HG02852 (cell line): ENCODE results near the gene MYO18B.
"Not testable (repeated sequence)": the region's sequence is repeated elsewhere in the genome, so short reads cannot be mapped to it uniquely, and the experiment has no call there.

Source experiments
- ATAC-seq: cut with Tn5 transposase; IDR thresholded peaks from one replicate; pipeline ENCODE4 v1.9.1; 2021; ENCODE audit warnings: mild to moderate bottlenecking, moderate library complexity; ENCODE audit not compliant: unreplicated experiment

MYO18B gene

GRCh38 chr22:25970999-25971811 lies 229.2 kb downstream of the MYO18B start:
- ATAC-seq, result no peak

GRCh38 chr22:25972397-25972796 lies 230.4 kb downstream of the MYO18B start:
- ATAC-seq, result no peak

GRCh38 chr22:25976356-25976755 lies 234.4 kb downstream of the MYO18B start:
- no peak for ATAC-seq

GRCh38 chr22:25979968-25980367 lies 238.0 kb downstream of the MYO18B start:
- ATAC-seq, result no peak

GRCh38 chr22:25984911-25985310 lies 242.9 kb downstream of the MYO18B start:
- not testable (repeated sequence) for ATAC-seq

GRCh38 chr22:25987948-25988347 lies 246.0 kb downstream of the MYO18B start:
- ATAC-seq, result no peak

GRCh38 chr22:25990940-25991339 lies 249.0 kb downstream of the MYO18B start:
- no peak for ATAC-seq

- ATAC-seq, result no peak
Measured at GRCh38 chr22:25992331-25992730, 250.3 kb downstream of the MYO18B start.

GRCh38 chr22:25996669-25997068 lies 254.7 kb downstream of the MYO18B start:
- no peak for ATAC-seq

GRCh38 chr22:25997886-25998775 lies 256.1 kb downstream of the MYO18B start:
- no peak for ATAC-seq

GRCh38 chr22:26002456-26002855 lies 260.5 kb downstream of the MYO18B start:
- ATAC-seq, result no peak

- no peak for ATAC-seq
Measured at GRCh38 chr22:26004477-26004876, 262.5 kb downstream of the MYO18B start.

- ATAC-seq, result no peak
Measured at GRCh38 chr22:26008587-26008986, 266.6 kb downstream of the MYO18B start.

- ATAC-seq, result no peak
Measured at GRCh38 chr22:26016916-26017315, 274.9 kb downstream of the MYO18B start.

GRCh38 chr22:26017932-26018331 lies 275.9 kb downstream of the MYO18B start:
- no peak for ATAC-seq

GRCh38 chr22:26019596-26019995 lies 277.6 kb downstream of the MYO18B start:
- no peak for ATAC-seq

GRCh38 chr22:26021516-26021915 lies 279.5 kb downstream of the MYO18B start:
- ATAC-seq, result no peak

- ATAC-seq, result no peak
Measured at GRCh38 chr22:26023104-26023775, 281.3 kb downstream of the MYO18B start.

- no peak for ATAC-seq
Measured at GRCh38 chr22:26025626-26026025, 283.6 kb downstream of the MYO18B start.

GRCh38 chr22:26027341-26027740 lies 285.4 kb downstream of the MYO18B start:
- no peak for ATAC-seq

GRCh38 chr22:26031641-26032040 lies 289.7 kb downstream of the MYO18B start:
- ATAC-seq, result no peak
